GM18858 (cell line): ENCODE measurements around the gene KRTAP10-5.
"Not testable (repeated sequence)": the region's sequence is repeated elsewhere in the genome, so short reads cannot be mapped to it uniquely, and the experiment has no call there.

Experiments
- ATAC-seq: cut with Tn5 transposase; IDR thresholded peaks from one replicate; pipeline ENCODE4 v1.9.1; 2021; ENCODE audit not compliant: unreplicated experiment

KRTAP10-5 gene

GRCh38 chr21:44611551-44611950 lies 31.1 kb upstream of the KRTAP10-5 start:
- ATAC-seq: no peak

- not testable (repeated sequence) for ATAC-seq
Observed at GRCh38 chr21:44610157-44610843, 29.9 kb upstream of the KRTAP10-5 start.

- no peak for ATAC-seq
Observed at GRCh38 chr21:44609193-44609592, 28.8 kb upstream of the KRTAP10-5 start.

- ATAC-seq: no peak
Observed at GRCh38 chr21:44606495-44606894, 26.1 kb upstream of the KRTAP10-5 start.

- ATAC-seq: no peak
Observed at GRCh38 chr21:44603911-44604310, 23.5 kb upstream of the KRTAP10-5 start.

- no peak for ATAC-seq
Observed at GRCh38 chr21:44603109-44603875, 22.9 kb upstream of the KRTAP10-5 start.

- ATAC-seq: no peak
Observed at GRCh38 chr21:44602463-44602850, 22.1 kb upstream of the KRTAP10-5 start.

GRCh38 chr21:44601596-44602462 lies 21.4 kb upstream of the KRTAP10-5 start:
- no peak for ATAC-seq

- ATAC-seq: not testable (repeated sequence)
Observed at GRCh38 chr21:44601091-44601490, 20.7 kb upstream of the KRTAP10-5 start.

GRCh38 chr21:44600118-44600978 lies 19.9 kb upstream of the KRTAP10-5 start, which contains the start of gene KRTAP10-7:
Gene KRTAP10-7, plus strand, starts transcription at chr21:44600597. Its CDS starts 25 bp downstream, at chr21:44600622.
- ATAC-seq: not testable (repeated sequence)

- ATAC-seq: no peak
Observed at GRCh38 chr21:44599264-44600029, 19.0 kb upstream of the KRTAP10-5 start.

- ATAC-seq: no peak
Observed at GRCh38 chr21:44598061-44598460, 17.7 kb upstream of the KRTAP10-5 start.

GRCh38 chr21:44596068-44596725 lies 15.8 kb upstream of the KRTAP10-5 start:
- ATAC-seq: no peak

GRCh38 chr21:44595524-44595923 lies 15.1 kb upstream of the KRTAP10-5 start:
- no peak for ATAC-seq

- no peak for ATAC-seq
Observed at GRCh38 chr21:44594406-44594916, 14.1 kb upstream of the KRTAP10-5 start.

GRCh38 chr21:44593598-44594405 lies 13.4 kb upstream of the KRTAP10-5 start:
- ATAC-seq: no peak

GRCh38 chr21:44592446-44593311 lies 12.3 kb upstream of the KRTAP10-5 start, which contains the start of gene KRTAP10-6:
Gene KRTAP10-6, minus strand, starts transcription at chr21:44592505. Its CDS starts 21 bp downstream, at chr21:44592484.
- ATAC-seq: no peak
